HG03432 (cell line): ENCODE measurements around the gene VAPA.
A peak's percentile ranks its signal among the peaks of the same experiment; 100 is the strongest.
"Not testable (repeated sequence)": the region's sequence is repeated elsewhere in the genome, so short reads cannot be mapped to it uniquely, and the experiment has no call there.

Experiments used
- ATAC-seq: cut with Tn5 transposase; IDR thresholded peaks from one replicate; pipeline ENCODE4 v1.9.1; 2021; ENCODE audit warnings: mild to moderate bottlenecking, moderate library complexity; ENCODE audit not compliant: unreplicated experiment

VAPA gene

DNA sequence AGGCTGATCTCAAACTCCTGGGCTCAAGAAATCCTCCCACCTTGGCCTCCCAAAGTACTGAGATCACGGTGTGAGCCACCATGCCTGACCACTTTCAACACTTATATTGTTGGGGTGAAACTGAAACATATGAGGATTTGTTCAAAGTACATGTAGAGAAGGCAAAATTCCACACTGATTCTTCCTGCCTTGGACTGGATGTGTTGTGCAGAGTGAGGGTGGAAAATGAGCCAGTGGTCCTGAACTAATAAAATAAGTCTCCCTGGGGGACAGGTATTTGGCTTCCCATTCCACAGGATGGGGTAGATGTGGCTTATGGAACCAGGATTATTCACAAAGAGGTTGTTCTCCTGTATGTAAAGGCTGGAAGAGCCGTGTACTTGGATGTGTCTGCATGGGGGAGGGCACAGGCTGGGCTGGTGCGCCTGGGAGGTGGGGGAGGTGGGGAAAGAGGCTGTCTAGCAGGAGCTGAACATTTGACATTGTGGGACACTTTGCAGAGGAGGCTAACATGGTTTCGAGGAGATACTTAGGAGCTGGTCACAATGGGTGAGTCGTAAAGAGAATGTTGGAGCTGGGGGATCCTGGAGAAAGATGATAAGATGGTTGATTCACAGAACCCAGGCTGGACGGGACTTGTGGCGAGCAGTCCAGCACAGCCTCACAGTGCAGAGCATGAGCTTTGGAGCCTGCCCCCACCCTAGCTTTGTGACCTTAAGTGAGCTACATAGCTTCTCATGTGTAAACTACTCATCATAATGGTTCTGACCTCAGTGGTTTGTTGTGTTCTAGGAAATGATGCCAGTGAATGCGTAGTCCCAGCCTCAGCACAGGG is 28.4 kb upstream of the VAPA start, which contains the start of gene TXNDC2:
TXNDC2 (plus strand) TSS at position 804 of the 835 bp plus-strand sequence. CDS start 708 bp downstream, outside the sequence.
- no peak for ATAC-seq

- ATAC-seq, result no peak
These were observed 27.8 kb upstream of the VAPA start for GRCh38 chr18:9886005-9886348.

DNA sequence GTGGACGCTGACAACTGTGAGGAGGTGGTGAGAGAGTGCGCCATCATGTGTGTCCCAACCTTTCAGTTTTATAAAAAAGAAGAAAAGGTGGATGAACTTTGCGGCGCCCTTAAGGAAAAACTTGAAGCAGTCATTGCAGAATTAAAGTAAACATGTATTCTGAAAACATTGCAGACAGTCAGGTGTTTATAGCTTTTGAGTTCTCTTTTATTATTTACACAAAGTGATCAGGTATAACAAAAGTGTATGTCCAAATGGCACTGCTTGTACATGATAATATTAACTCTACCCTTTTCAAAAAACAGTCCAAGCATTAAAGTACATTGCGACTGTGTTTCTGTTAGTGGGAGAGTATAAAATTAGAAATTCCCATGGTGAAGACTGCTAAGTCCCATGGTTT is 25.8 kb upstream of the VAPA start:
- ATAC-seq, result no peak

DNA sequence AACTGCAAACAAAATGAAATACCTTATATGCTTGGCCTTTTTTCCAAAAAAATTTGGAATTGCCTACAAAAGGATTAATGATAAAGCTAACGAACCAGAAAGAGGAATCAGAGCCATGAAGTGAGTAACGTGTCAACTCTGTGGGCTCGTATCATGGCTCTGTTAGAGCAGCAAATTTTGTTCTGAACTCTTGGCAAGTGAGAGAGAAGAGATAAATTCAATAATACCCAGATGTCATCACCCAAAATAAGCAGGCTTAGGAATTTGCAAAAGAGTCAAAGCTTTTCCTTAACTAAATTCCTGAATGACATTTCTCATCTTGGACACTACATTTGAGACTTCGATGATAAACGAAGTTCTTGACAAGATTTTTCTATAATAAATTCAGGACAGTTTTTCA is 23.6 kb upstream of the VAPA start:
- ATAC-seq, result no peak

GRCh38 chr18:9890957-9891356 is 22.9 kb upstream of the VAPA start:
- no peak for ATAC-seq

DNA sequence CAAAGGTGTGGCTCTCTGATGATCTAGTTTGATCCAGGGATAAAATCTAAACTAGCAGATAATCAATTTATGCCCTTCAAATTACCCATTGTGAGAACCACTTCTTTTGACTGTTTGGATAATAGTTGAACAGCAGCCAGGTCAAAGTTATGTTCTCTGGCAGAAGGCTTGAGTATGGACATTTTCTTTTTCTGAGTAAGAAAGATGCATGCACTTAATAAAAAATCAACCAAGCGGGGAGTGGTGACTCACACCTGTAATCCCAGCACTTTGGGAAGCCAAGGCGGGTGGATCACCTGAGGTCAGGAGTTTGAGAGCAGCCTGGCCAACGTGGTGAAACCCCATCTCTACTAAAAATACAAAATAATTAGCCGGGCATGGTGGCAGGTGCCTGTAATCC is 22.3 kb upstream of the VAPA start:
- ATAC-seq, result not testable (repeated sequence)

DNA sequence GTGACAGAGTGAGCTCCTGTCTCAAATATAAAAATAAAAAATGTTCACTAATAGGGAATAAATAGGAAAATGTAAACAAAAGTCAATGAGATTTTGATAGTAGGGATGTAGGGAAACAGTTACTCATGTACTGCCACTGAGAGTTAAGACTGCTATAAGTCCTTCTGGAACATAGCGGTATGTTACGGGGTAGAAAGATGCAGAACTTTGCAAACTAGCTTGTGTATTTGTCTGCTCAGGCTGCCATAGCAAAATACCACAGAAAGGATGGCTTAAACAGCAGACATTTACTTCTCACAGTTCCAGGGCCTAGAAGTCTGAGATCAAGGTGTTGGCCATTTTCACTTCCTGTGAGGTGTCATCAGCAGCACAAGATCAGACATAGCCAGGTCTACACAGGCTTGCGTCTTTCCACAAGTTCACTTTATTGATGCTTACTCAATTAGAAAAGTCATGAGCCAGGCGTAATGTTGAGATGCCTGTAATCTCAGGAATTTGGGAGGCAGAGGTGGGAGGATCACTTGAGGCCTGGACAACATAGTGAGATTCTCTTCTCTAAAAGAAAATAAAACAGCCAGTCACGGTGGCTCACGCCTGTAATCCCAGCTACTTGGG is 19.3 kb upstream of the VAPA start:
- no peak for ATAC-seq

GRCh38 chr18:9897129-9897528 is 16.7 kb upstream of the VAPA start:
- ATAC-seq, result no peak

DNA sequence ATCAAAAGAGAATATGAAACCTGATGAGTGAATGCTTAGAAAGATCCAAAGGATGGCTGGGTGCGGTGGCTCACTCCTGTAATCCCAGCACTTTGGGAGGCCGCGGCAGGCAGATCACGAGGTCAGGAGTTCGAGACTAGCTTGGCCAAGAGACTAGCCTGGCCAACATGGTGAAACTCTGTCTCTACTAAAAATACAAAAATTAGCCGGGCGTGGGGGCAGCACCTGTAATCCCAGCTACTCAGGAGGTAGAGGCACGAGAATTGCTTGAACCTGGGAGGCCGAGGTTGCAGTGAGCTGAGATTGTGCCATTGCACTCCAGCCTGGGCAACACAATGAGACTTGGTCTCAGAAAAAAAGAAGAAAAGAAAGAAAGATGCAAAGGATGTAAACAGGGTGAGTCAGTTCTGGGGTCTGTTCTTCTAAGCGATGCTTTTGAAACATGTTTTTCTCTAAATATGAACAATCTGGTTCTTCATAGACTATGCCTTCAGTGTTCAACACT is 16.0 kb upstream of the VAPA start:
- ATAC-seq, result not testable (repeated sequence)

DNA sequence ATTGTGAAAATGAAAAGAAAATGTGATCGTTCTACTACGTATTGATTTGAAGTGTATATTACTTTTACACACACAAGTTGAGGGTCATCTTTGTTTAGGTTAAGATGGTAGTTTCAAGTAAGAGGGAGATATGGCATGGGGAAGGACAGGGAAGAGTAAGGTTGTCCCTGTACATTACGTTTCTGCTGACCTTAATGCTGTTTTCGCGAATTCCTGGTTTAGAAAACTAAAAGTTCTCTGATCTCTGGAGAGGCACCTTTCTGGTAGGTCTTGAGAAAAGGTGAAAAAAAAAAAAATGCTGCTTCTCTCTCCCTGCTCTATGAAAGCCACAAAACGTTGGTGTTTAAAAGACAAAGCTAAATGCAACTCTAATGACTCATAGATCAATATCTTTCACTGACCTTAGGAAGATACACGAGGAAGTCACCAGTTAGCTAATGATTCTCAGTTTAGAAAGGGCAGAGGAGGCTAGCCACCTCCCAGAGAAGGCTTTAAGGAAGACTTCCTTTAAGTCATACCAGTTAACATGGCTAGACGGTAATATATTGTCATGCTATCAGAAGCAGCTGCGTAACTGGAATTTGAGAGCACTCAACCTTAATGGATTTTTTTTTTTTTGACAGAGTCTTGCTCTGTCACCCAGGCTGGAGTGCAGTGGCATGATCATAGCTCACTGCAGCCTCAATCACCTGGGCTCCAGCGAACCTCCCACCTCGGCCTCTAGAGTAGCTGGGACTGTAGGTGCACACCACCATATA is 14.8 kb upstream of the VAPA start:
- ATAC-seq, result peak; percentile 65

- not testable (repeated sequence) for ATAC-seq
These were observed 14.3 kb upstream of the VAPA start for GRCh38 chr18:9899550-9899930.

DNA sequence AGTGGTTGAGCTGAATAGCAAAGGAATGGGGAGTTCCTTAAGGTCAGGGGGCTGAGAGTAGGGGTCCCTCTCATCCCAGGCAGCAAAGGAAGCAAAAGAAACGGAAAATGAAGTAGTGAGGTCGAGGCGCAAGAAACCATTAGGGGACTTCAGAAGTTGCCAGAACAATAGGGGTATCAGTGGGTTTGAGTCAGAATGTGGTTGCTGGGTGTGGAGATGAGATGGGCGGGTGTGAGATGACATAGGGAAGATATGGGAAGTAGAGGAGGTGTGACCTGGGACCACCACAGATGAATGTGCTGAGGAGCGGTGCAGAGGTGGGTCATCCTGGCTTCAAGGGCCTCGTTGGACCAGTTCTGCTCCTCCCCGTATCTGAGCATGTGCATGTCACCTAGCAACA is 13.1 kb upstream of the VAPA start:
- no peak for ATAC-seq

GRCh38 chr18:9901377-9901776 is 12.4 kb upstream of the VAPA start:
- no peak for ATAC-seq

DNA sequence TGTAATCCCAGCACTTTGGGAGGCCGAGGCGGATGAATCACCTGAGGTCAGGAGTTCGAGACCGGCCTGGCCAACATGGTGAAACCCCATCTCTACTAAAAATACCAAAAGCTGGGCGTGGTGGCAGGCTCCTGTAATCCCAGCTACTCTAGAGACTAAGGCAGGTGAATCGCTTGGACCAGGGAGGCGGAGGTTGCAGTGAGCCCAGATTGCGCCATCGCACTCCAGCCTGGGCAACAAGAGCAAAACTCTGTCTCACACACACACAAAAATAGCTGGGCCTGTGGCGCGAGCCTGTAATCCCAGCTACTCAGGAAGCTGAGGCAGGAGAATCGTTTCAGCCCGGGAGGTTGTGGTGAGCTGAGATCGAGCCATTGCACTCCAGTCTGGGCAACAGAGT is 11.6 kb upstream of the VAPA start:
- ATAC-seq, result not testable (repeated sequence)

DNA sequence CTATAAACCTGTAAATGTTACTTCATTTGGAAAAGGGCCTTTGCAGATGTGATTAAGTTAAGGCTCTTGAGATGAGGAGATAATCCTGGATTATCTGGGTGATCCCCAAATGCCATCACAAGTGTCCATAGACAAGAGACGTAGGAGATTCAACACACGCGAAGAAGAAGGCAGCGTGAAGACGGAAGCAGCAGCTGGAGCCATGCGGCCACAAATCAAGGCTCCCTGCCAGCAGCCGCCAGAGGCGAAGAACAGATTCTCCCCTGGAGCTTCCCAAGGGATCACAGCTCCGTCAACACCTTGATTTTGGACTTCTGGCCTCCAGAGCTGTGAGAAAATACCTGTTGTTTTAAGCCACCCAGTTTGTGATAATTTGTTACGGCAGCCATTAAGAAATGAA is 11.0 kb upstream of the VAPA start:
- no peak for ATAC-seq

GRCh38 chr18:9905401-9905922 is 8.4 kb upstream of the VAPA start:
- no peak for ATAC-seq

DNA sequence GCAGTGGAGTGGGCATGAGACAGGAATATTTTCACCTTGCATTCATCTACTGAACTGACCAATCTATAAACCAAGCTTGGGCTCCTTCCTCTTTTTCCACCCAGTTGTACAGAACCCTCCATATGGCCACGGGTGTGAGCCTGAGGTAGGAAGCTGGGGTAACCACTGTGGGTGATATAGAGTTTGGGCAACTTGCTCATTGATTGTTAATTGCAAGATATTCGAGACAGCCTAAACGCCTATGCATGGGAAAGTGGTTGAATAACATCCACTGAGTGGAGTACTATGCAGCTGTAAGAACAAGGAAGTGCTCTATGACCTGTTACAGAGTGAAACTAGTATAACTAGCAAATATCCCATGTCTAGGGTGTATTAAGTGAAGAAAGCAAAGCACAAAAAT is 7.3 kb upstream of the VAPA start:
- no peak for ATAC-seq

- no peak for ATAC-seq
These were observed 5.9 kb upstream of the VAPA start for GRCh38 chr18:9907867-9908266.

DNA sequence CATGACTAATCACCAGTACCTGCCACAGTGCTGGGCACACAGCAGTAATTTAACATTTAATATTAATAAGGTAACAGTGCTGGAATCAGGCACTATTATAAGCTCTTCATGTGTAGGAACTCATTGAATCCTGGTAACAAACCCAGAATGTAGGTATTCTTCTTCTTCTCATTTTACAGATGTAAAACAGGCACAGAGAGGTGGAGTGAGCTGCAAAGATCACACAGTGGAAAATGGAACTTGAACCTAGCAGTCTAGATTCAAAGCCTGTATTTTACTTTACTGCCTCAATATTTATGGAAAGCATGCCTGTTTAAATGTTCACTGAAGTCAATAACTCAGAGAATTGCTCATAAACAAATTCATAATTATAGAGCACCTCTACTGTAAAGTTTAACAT is 3.7 kb upstream of the VAPA start:
- no peak for ATAC-seq

GRCh38 chr18:9910661-9911060 is 3.2 kb upstream of the VAPA start:
- no peak for ATAC-seq

- no peak for ATAC-seq
These were observed 2.6 kb upstream of the VAPA start for GRCh38 chr18:9911226-9911625.
